SU-DHL-6 (cell line): Measurements from ENCODE around the gene ZBTB16.

Source experiments
- EZH2phosphoT487 ChIP-seq: fragments of 200-600 bp; sonication (generic), shearing (Covaris generic); conservative IDR thresholded peaks from 2 replicates; pipeline ENCODE4 v1.6.1; 2018; ENCODE audit warnings: mild to moderate bottlenecking, antibody characterized with exemption, low read length, moderate library complexity, mixed read lengths
- TF ChIP-seq, protein P1 (sequence below): fragments of 200-600 bp; sonication (generic); IDR thresholded peaks from one replicate; pipeline ENCODE4 v1.5.1; 2017; ENCODE audit warnings: antibody characterized with exemption, mild to moderate bottlenecking, low read length, moderate library complexity; ENCODE audit not compliant: insufficient read depth, poor library complexity, severe bottlenecking

DNA sequence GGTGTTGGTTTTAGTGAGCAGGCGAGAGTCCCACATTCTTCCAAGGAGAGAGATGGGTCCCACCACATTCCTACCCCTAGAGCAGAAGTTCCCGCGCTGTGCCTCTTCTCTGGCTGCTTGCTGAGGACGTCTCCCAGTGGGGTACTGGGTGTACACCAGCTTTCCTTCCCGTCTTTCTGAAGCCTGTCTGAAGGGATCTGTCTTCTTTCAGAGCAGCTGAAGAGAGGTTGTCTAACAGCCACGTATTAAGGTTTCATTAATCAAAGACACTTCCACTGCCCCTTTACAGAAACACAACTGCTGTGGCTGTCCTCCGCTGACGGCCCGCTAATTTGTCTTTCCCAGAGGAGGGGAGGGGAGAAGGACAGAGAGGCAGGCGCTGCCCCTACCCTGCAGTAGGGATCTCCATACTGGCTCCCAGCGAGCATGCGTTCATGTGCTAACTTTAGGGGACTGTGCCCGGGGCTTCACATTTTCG is 56.0 kb downstream of the ZBTB16 start:
- TF ChIP-seq, protein P1, sequence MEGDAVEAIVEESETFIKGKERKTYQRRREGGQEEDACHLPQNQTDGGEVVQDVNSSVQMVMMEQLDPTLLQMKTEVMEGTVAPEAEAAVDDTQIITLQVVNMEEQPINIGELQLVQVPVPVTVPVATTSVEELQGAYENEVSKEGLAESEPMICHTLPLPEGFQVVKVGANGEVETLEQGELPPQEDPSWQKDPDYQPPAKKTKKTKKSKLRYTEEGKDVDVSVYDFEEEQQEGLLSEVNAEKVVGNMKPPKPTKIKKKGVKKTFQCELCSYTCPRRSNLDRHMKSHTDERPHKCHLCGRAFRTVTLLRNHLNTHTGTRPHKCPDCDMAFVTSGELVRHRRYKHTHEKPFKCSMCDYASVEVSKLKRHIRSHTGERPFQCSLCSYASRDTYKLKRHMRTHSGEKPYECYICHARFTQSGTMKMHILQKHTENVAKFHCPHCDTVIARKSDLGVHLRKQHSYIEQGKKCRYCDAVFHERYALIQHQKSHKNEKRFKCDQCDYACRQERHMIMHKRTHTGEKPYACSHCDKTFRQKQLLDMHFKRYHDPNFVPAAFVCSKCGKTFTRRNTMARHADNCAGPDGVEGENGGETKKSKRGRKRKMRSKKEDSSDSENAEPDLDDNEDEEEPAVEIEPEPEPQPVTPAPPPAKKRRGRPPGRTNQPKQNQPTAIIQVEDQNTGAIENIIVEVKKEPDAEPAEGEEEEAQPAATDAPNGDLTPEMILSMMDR: no peak
- TF ChIP-seq EZH2phosphoT487: no peak
